Measurements from ENCODE around the gene DOCK2.

DOCK2 gene

DNA sequence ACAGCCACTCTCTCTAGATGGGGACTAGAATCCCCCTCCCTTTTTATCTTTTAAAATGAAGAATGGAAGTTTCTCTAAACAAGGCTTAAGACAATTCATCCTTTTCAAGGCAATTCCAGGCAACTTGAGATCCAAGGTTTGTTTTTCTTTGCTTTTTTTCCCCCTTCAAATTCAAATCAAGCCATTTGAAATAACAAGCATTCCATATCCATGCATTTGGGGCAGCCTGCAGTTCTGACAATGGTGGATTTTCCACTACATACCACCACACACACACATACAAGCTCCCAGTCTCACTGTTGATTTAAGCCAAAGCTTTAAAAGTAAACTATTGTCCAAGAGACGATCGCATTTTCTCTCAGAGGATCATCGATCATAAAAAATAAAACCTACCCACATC is 342.8 kb downstream of the DOCK2 start:
- TF ChIP-seq, protein P1, sequence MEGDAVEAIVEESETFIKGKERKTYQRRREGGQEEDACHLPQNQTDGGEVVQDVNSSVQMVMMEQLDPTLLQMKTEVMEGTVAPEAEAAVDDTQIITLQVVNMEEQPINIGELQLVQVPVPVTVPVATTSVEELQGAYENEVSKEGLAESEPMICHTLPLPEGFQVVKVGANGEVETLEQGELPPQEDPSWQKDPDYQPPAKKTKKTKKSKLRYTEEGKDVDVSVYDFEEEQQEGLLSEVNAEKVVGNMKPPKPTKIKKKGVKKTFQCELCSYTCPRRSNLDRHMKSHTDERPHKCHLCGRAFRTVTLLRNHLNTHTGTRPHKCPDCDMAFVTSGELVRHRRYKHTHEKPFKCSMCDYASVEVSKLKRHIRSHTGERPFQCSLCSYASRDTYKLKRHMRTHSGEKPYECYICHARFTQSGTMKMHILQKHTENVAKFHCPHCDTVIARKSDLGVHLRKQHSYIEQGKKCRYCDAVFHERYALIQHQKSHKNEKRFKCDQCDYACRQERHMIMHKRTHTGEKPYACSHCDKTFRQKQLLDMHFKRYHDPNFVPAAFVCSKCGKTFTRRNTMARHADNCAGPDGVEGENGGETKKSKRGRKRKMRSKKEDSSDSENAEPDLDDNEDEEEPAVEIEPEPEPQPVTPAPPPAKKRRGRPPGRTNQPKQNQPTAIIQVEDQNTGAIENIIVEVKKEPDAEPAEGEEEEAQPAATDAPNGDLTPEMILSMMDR (IDR thresholded peaks at IDR 0.05; ENCODE audit: extremely low read depth, missing control alignments): no peak
- DNase-seq (ENCODE audit: low spot score): no peak

GRCh38 chr5:169980418-169981053 is 343.5 kb downstream of the DOCK2 start, which contains the start of gene INSYN2B:
Gene INSYN2B (minus strand): TSS chr5:169980495. CDS start chr5:169883898, 96,597 bp downstream.
- TF ChIP-seq, protein P1 (IDR thresholded peaks at IDR 0.05; ENCODE audit: extremely low read depth, missing control alignments): peak; percentile 18

DNA sequence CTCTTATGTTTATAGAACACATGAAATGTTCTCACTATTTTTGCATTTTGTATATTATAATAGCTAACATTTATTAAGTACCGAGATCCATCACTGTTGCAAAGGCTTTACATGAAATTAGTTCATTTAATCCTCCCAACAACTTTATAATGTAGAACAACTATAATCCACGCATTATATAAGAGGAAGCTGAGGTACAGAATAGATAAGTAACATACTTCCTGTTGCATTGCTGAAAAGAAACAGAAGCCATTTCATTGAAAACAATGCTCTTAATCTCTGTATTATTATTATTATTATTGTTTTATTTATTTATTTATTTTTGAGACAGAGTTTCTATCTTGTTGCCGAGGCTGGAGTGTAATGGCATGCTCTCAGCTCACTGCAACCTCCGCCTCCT is 351.1 kb downstream of the DOCK2 start:
- no peak for DNase-seq (ENCODE audit: low spot score)
- TF ChIP-seq, protein P1 (IDR thresholded peaks at IDR 0.05; ENCODE audit: extremely low read depth, missing control alignments): no peak

More at GRCh38 chr5:169980418-169981053, 343.5 kb downstream of the DOCK2 start, which contains the start of gene INSYN2B:
- peak; percentile 36 for DNase-seq (ENCODE audit: low spot score)

GRCh38 chr5:169988947-169989346 is 351.9 kb downstream of the DOCK2 start:
- no peak for DNase-seq (ENCODE audit: low spot score)

GRCh38 chr5:169989365-169989764 is 352.3 kb downstream of the DOCK2 start:
- DNase-seq (ENCODE audit: low spot score): no peak
- TF ChIP-seq, protein P1 (IDR thresholded peaks at IDR 0.05; ENCODE audit: extremely low read depth, missing control alignments): no peak

More at GRCh38 chr5:169988947-169989346, 351.9 kb downstream of the DOCK2 start:
- TF ChIP-seq, protein P1 (IDR thresholded peaks at IDR 0.05; ENCODE audit: extremely low read depth, missing control alignments): no peak

DNA sequence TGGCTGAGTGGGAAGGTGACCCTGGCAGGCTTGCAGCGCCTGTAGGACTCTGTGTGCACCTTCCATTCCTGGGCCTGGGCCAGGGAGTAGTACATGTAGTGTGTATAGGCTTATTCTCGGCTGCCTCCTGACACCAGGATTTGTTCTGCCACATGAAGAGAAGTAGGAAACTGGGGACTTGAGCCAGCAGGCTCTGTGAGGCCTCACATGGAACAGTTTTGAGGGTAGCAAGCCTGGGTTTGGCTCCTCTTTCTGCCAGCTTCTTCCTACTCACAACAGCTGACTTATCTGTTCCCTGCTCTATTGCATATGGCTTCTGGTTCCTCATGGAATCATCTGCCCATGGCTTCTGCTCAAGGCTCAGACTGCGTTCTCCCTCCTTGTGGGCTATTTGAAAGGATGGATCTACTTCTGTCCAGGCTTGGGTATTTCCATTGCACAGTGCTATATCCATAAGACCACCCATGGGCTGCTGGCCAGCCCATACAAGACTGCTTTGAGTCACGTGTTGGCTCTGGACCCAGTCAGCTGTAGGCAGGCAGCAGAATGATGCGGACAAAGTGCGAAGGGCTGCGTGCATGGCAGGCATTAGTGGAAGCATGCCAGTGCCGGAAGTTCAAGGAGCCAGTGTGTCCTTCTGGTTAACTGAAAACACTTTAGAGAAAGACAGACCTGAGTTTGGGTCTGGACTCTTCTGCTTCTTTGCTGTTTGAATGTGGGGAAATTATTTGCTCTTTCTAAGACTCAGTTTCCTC is 354.2 kb downstream of the DOCK2 start:
- TF ChIP-seq, protein P1 (IDR thresholded peaks at IDR 0.05; ENCODE audit: extremely low read depth, missing control alignments): no peak
- DNase-seq (ENCODE audit: low spot score): no peak
